ENCODE data around the gene COG4.

DNA sequence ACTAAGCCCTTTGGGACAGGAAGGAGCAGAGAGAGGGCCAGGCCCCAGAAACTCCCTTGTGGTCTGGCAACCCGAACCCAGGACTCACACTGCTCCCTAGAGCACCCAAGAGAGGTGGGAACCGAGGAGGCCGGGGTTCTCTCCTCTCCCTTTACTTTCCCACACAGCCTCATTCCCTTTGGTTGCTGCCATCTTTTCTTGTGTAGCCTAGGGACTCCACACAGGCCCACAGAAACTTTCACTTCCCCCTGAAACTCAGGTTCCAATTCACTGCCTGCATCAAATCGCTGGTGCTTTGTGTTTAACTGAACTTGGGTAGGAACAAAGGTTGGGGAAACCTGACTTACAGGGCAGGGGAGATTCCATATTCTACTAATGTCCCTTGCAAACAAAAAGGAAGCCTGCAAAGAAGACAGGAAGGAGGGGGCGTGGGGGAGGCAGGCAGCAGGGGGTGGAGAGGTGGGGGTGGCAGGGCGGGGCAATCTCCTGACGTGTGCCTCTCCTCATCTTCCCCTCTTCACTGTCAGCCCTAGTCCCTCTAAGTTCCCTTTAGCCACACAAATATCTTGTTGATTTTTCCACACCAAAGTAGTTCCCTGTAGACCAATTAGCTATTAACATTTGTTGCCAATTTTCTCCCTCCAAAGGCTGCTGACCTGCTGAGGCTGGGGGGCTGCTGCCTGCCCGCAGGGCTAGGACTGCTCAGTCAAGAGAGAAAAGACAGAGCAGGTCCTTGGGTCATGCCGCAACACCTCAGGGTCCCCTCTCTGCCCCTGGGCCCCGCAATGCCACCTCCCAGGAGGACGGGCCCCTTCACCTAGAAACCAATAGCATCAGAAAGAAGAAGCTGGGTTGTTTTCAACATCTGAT is 92.5 kb downstream of the COG4 start:
- TF ChIP-seq POLR2A (IDR thresholded peaks at IDR 0.05), result no peak
- TF ChIP-seq, protein P1, sequence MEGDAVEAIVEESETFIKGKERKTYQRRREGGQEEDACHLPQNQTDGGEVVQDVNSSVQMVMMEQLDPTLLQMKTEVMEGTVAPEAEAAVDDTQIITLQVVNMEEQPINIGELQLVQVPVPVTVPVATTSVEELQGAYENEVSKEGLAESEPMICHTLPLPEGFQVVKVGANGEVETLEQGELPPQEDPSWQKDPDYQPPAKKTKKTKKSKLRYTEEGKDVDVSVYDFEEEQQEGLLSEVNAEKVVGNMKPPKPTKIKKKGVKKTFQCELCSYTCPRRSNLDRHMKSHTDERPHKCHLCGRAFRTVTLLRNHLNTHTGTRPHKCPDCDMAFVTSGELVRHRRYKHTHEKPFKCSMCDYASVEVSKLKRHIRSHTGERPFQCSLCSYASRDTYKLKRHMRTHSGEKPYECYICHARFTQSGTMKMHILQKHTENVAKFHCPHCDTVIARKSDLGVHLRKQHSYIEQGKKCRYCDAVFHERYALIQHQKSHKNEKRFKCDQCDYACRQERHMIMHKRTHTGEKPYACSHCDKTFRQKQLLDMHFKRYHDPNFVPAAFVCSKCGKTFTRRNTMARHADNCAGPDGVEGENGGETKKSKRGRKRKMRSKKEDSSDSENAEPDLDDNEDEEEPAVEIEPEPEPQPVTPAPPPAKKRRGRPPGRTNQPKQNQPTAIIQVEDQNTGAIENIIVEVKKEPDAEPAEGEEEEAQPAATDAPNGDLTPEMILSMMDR (IDR thresholded peaks at IDR 0.05), result no peak

All from adrenal gland (tissue), 5 donors.